GM12878 (cell line): ENCODE results near the gene AGBL1.

Experiments used
- BRCA1 ChIP-seq: IDR thresholded peaks from 2 replicates; pipeline ENCODE4 v1.6.1; 2011; ENCODE audit warnings: low read depth, low read length, improper control_type of control experiment
- CTCF ChIP-seq, 3 experiments: IDR thresholded peaks in 2 of 3; conservative IDR thresholded peaks in 1 of 3; 2 replicates each; pipeline ENCODE4 v1.5.1; 2011; ENCODE audit warnings: low read depth in 3 of 3, low read length in 3 of 3, mild to moderate bottlenecking in 3 of 3, control low read depth in 2 of 3, moderate library complexity in 2 of 3, inconsistent platforms in 1 of 3, mixed read lengths in 1 of 3; ENCODE audit not compliant: control insufficient read depth in 2 of 3, insufficient read depth in 1 of 3; ENCODE audit errors: extremely low read depth in 1 of 3
- ELK1 ChIP-seq: IDR thresholded peaks from 2 replicates; pipeline ENCODE4 v1.6.1; 2012; ENCODE audit warnings: low read depth, low read length, improper control_type of control experiment
- ETV6 ChIP-seq, 2 experiments: fragments of 450-650 bp in 1 of 2; IDR thresholded peaks in 1 of 2; conservative IDR thresholded peaks in 1 of 2; 2 replicates each; pipeline ENCODE4 v1.6.1; 2014; ENCODE audit warnings: antibody characterized with exemption in 1 of 2, borderline replicate concordance in 1 of 2, low read depth in 1 of 2, mild to moderate bottlenecking in 1 of 2, moderate library complexity in 1 of 2
- HCFC1 ChIP-seq: fragments of 150-350 bp; IDR thresholded peaks from 2 replicates; pipeline ENCODE4 v1.6.1; 2014; ENCODE audit warnings: low read length
- PBX3 ChIP-seq: IDR thresholded peaks from 2 replicates; pipeline ENCODE4 v1.6.1; 2011; ENCODE audit warnings: mild to moderate bottlenecking, low read depth, low read length, moderate library complexity; ENCODE audit not compliant: insufficient replicate concordance
- RFX5 ChIP-seq: IDR thresholded peaks from 2 replicates; pipeline ENCODE4 v1.6.1; 2011; ENCODE audit warnings: low read depth, low read length, improper control_type of control experiment
- SMC3 ChIP-seq: IDR thresholded peaks from 2 replicates; pipeline ENCODE4 v1.6.1; 2011; ENCODE audit warnings: low read length, improper control_type of control experiment, borderline replicate concordance
- TBL1XR1 ChIP-seq: IDR thresholded peaks from 2 replicates; pipeline ENCODE4 v1.6.1; 2012; ENCODE audit warnings: low read depth, low read length, improper control_type of control experiment
- YY1 ChIP-seq: IDR thresholded peaks from 2 replicates; pipeline ENCODE4 v1.6.1; 2011; ENCODE audit warnings: low read depth, mild to moderate bottlenecking, low read length

- TF ChIP-seq CTCF (IDR thresholded peaks at IDR 0.05 in 2 of 3, conservative IDR thresholded peaks at IDR 0.05 in 1 of 3; ENCODE audit: control insufficient read depth in 2 of 3, extremely low read depth in 1 of 3, insufficient read depth in 1 of 3, low read depth in 3 of 3, low read length in 3 of 3) (no peak), ETV6 (conservative IDR thresholded peaks at IDR 0.05 in 1 of 2, IDR thresholded peaks at IDR 0.05 in 1 of 2; ENCODE audit: borderline replicate concordance in 1 of 2, low read depth in 1 of 2) (no peak), SMC3 (no peak), BRCA1 (no peak), HCFC1 (no peak), TBL1XR1 (no peak), RFX5 (no peak), YY1 (no peak), ELK1 (no peak), PBX3 (no peak)
These were observed 621.9 kb downstream of the AGBL1 start for GRCh38 chr15:86701611-86701963.
